HG03045 (cell line): ENCODE measurements around the gene EEF2K.
"Not testable (repeated sequence)": the region's sequence is repeated elsewhere in the genome, so short reads cannot be mapped to it uniquely, and the experiment has no call there.

Source experiments
- ATAC-seq: cut with Tn5 transposase; IDR thresholded peaks from one replicate; pipeline ENCODE4 v1.9.1; 2021; ENCODE audit warnings: mild to moderate bottlenecking, moderate library complexity; ENCODE audit not compliant: unreplicated experiment

EEF2K gene

DNA sequence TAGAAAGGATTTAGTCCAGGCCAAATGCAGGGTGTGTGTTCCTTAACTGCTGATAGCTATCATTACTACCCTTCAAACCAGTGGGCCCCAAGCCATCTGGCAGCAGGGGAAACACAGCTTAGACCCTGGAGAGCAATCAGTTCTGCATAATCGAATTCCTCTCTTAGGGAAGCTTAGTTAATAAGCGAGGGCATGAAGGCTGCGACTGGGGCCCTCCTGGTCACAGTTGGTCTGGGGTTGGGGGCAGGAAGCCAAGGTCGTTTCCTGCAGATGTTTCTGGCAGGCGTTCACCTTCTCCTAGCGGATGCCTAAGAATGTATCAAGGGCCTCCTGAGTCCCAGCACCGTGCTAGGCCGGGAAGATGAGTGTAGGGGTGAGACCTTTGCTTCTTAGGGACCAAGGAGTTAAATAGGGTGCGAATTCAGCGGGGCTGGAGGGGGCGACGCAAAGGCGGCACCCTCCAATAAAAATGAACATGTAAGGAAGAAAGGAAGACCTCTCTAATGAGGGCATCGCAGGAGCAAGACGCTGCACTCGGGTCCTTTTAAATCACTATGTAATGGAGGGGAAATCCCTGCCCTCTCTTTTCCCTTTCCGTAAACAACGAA, 16.5 kb upstream of the EEF2K start:
- ATAC-seq, result no peak

- ATAC-seq, result peak; percentile 70
These were observed 15.8 kb upstream of the EEF2K start for GRCh38 chr16:22190081-22190775.

- ATAC-seq, result peak; percentile 44
These were observed 15.1 kb upstream of the EEF2K start for GRCh38 chr16:22190776-22191531.

- ATAC-seq, result no peak
These were observed 14.4 kb upstream of the EEF2K start for GRCh38 chr16:22191532-22192260.

DNA sequence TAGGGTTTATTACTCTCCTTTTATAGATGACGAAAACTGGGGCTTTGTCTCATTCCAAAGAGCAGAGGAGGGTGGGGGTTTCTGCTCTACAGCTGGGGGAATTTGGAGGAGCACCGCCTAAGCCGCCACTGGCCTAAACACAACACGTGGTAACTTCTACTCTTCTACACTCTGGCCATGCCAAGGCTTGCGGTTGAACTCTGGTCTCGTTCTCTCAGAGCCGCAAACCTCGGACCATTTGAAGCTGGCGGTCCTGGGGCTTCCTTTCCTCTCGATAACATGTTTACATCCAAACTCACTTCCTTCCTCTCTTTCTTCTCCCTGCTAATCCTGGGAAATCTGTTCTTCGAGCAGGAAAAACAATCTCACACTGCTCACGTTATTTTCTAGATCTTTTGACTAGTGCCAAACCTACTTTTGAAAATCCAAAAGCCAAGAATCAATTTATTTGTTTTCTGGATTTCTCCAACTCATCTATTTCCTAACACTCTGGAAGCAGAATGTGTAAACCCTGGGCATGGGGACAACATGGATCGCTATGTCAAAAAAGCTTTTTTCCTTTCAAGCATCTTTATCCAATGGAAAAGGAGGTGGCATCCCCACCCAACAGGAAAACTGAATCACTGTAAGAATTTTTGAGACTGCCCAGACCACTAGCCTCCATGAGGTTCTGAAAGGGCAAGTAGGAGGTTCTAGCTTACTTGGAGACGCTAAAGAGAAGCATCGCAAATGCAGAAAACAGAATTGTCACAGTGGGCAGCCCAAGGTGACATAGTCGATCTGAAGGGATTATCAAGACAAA, 13.6 kb upstream of the EEF2K start:
- peak; percentile 21 for ATAC-seq

GRCh38 chr16:22193063-22193411, 13.0 kb upstream of the EEF2K start:
- no peak for ATAC-seq

GRCh38 chr16:22194707-22195444, 11.2 kb upstream of the EEF2K start:
- ATAC-seq, result no peak

DNA sequence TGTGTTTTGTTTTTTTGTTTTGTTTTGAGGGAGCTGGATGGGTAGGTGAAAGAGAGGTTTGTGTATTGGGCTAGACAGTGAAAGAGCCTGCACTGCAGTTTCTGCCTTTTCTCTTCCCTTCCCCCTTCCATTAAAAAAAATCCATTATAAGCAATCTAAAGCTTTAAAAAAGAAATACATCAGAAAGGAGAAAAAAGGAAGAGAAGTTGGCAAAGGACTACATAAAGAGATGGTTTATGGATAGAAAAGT, 10.7 kb upstream of the EEF2K start:
- ATAC-seq, result no peak

DNA sequence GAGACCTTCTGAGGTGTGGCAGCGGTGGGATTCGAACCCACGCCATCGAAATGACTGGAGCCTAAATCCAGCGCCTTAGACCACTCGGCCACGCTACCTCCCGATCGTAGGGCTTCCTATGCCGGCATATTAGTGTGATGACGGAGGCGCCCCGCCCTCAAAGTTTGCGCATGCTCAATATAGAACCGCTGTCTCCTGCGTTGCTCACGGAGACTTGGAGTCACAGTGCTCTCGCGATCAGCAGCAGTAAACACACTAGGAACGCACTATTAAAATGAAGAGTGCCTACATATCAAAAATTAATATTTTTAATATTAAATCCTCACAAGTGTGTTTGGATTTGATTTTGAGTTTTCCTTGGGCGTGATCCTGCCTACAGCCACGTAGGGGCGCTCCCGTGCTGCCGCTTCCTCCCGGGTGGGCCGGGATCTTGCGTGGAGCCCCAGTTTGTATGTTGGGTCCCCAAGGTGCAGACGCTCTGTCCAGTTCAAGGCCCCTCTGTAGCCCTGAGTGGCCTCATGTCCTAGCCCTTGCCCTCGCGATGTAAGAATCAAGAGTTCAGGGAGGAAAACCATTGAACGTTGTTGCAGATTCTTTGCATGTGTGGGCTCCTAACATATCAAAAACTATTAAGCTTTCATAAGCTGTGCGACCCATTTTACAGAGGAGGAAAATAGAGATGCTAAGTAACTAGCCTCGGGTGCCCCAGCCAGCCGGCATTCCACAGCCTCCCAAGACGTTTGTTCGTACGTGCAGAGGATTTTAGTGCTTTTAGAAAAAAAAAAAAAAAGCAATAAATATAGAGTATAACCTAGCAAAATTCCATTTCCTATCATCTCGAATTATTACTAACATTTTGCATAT, 10.2 kb upstream of the EEF2K start:
- peak; percentile 27 for ATAC-seq

DNA sequence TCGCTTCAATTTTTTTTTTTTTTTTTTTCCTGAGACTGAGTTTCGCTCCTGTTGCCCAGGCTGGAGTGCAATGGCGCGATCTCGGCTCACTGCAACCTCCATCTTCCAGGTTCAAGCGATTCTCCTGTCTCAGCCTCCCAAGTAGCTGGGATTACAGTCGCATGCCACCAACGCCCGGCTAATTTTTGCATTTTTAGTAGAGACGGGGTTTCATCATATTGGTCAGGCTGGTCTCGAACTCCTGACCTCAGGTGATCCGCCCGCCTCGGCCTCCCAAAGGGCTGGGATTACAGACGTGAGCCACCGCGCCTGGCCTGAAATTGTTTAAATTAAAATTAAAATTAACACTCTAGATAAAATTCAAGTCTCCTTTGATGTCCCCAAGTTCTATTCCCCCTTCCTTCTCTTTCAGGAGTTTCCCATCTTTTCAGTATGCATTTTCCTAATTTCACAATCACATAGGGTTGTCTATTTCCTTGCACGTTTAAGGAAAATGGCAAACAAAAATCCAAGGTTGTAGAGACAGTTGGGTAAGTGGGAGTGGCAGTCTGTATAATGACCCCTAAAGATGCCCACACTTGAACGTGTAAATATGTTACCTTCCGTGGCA, 9.4 kb upstream of the EEF2K start:
- not testable (repeated sequence) for ATAC-seq

DNA sequence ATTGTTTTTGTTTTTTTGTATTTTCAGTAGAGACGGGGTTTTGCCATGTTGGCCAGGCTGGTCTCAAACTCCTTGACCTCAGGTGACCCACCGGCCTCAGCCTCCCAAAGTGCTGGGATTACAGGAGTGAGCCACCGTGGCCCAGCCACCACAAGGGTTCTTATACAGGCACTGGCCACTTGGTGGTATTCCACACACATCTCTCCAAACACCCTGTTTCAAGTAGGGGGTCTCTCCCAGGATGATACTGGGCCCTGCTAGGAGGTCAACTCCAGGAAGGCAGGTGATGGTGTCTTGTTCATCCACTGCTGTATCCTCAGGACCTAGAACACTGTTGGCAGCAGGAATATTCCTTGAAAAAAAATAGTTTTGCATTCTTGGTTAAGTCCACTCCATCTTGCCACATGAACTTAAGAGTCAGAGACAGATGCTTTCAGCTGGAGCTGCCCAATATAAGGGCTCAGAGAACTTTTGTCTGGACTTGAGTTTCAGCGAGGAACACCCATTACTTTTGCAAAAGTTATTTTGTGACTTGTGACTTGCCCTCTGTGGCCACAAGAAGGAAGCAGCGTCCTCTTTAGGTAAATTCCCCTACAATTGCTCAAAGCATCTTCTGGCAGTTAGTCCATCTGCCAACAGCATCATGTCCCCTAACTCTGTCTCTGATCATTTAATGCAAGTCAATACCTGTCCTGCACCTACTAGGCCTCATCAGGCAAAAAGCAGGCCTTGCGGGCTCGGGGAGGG, 7.4 kb upstream of the EEF2K start:
- no peak for ATAC-seq

DNA sequence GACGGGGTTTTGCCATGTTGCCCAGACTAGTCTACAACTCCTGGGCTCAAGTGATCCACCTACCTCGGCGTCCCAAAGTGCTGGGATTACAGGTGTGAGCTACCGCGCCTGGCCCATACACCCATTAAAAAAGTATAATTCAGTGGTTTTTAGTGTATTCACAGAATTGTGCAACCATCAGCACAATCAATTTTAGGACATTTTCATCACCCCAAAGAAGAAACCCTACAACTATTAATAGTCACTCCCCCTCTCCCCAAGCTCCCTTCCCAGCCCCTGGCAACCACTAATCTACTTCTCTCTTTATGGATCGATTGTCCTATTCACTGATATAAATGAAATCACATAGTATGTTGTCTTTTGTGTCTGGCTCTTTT, 3.8 kb upstream of the EEF2K start:
- ATAC-seq, result no peak

DNA sequence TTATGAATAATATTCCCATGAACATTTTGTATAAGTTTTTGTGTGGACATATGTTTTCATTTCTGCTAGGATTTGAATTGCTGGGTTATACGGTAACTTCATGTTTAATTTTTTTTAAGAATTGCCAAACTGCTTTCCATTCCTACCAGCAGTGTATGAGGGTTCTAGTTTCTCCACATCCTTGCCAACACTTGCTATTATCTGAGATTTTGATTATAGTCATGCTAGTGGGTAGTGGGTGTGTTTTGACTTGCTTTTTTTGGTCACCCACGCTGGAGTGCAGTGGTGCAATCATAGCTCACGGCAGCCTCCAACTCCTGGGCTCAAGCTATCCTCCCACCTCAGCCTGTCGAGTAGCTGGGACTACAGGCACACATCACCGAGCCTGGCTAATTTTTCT, 3.0 kb upstream of the EEF2K start:
- no peak for ATAC-seq

GRCh38 chr16:22204091-22204655, 1.9 kb upstream of the EEF2K start:
- ATAC-seq, result no peak

DNA sequence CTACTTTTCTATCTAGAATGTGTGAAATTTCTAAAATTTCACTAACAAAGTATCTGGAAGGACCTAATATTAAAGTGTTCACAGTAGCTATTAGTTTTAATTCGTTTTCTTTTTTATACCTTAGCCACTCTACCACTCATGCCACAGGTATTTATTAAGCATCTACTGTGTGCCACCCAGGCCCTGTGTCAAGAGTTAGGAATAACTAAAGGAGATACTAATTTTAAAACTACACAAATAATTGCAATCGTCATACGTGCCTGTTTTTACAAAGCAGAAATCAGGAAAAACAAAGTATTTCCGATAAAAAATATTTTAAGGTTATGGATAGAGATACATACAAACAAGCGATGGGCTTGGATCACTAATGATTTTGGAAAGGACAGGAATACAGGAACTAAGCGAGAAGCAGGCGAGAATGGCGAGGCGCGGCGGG, 483 bp upstream of the EEF2K start:
- no peak for ATAC-seq

DNA sequence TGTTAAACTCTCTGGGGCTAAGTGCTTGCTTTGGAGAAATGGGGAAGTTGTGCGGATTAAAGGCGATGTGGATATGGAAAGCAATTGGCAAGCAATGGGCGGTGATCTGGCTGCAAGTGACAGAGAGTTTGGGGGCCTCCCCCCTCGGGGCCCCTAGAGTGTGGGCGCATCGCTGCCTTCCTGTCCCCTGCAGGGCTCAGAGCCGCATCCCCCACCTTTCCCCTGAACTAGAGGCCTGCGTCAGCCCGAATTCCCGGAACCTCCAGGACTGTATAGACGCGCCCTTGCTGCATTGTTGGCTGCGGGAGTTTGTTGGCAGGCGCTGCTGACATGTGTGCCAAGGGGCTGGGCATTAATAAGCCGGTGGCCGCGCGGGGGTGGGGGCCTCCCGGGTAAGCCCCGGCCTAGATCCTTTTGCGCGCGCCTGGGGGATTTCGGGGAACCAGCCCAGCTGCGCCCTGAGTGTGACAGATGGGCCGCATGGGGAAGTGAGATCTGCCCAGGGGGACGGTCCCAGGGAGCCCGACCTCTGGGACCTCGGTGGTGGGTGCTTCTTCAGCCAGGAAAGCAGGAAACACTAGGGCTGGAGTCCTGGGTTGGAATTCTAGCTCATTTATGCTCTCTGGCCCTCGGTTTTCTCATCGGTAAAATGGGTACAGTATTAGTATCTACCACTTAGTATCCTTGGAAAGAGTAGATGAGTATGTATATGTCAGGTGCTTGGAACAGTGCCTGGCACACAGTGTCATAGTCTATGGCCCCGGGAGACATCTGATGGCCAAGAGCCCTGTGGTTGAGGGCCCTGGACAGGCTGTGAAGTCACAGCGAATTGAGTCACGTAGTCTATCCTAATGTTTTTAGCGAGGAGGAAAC, 1.0 kb downstream of the EEF2K start:
- peak; percentile 45 for ATAC-seq
